GM19351 (cell line): Measurements from ENCODE around the gene EME1.
"Not testable (repeated sequence)": the region's sequence is repeated elsewhere in the genome, so short reads cannot be mapped to it uniquely, and the experiment has no call there.

Experiments used
- ATAC-seq: cut with Tn5 transposase; IDR thresholded peaks from one replicate; pipeline ENCODE4 v1.9.1; 2021; ENCODE audit warnings: mild to moderate bottlenecking, moderate library complexity; ENCODE audit not compliant: unreplicated experiment

EME1 gene, protein sequence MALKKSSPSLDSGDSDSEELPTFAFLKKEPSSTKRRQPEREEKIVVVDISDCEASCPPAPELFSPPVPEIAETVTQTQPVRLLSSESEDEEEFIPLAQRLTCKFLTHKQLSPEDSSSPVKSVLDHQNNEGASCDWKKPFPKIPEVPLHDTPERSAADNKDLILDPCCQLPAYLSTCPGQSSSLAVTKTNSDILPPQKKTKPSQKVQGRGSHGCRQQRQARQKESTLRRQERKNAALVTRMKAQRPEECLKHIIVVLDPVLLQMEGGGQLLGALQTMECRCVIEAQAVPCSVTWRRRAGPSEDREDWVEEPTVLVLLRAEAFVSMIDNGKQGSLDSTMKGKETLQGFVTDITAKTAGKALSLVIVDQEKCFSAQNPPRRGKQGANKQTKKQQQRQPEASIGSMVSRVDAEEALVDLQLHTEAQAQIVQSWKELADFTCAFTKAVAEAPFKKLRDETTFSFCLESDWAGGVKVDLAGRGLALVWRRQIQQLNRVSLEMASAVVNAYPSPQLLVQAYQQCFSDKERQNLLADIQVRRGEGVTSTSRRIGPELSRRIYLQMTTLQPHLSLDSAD

DNA sequence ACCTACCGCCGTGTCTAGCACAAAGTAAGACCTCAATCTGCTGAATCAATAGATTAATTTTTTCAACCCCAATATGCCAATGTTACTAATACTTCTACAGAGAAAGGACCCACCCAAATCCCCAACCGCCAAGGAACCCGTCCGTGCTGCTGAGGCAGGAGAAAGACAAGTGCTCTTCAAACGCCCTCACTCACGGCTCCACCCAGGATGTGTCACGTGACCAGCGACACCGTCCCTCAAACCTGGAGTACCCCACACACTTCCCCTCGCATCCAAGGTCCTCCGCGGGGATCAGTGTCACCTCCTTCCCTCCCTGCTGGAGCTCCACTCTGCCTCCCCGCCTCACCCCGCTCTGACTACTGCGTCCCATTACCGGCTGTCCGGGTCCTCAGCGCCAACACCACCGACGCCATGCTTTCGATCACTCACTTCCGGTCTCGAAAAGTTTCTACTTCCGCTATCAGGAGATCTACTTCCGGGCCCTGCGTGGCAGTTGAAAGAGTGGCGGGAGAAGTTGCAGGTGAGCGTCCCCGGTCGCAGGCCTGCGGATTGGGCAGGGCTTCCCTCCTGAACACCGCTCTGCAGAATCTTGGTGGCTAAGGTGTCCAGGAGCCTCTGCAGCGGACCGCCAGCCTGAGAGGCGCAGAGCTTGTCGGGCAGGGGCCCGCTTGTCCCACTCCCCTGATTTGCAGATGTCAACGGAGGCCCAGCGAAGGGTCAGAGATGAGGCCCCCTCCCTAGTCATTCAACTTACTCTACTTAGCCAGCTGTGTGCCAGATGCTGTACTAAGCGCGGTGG, at the start of gene EME1, which contains the start of gene MRPL27:
Gene EME1, plus strand, starts transcription at position 472 of the 799 bp plus-strand sequence. CDS start 1,980 bp downstream, outside the sequence.
Gene MRPL27, minus strand, starts transcription at position 427 of the 799 bp plus-strand sequence. Its CDS starts 14 bp downstream, at position 413.
- peak; percentile 91 for ATAC-seq

DNA sequence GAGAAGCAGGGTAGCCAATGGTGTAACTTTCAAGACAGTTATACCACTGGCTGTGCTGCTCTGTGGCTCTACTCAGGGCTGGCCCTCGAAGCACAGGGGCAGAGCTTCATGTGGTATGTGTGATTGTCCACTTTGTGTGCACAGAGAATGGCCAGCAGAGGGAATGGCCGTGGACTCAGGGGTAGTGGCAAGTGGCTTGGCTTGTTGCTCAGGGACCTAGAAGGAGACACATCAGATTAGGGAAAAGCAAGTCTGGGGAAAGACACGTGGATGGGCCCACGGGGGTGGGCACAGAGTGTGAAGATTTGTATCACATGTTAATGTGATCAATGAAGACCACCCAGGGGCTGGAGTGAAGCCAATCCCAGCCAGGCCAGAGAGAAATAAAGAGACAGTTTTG, 47.1 kb upstream of the EME1 start:
- ATAC-seq, result no peak

DNA sequence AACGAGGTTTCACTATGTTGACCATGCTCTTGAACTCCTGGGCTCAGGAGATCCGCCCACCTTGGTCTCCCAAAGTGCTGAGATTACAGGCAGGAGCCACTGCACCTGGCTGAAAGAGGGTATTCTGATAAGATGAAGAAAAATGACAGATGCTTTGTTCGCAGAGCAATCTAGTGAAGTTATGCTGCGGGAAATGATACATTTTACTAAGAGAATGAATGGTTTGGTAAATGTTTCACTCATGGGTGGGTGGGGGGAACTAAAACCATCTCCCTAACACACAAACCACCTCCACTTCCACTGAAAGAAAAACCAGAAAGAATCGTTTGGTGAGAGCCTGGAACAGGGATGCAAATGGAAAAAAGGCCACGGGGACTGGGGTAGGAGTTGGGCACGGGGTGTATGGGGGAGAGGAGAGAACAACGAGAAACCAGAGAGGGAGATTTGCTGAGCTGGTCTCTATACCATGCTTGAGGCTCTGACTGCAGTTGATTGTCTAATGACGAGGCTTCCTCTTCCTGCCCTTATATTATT, 46.1 kb upstream of the EME1 start:
- ATAC-seq, result no peak

DNA sequence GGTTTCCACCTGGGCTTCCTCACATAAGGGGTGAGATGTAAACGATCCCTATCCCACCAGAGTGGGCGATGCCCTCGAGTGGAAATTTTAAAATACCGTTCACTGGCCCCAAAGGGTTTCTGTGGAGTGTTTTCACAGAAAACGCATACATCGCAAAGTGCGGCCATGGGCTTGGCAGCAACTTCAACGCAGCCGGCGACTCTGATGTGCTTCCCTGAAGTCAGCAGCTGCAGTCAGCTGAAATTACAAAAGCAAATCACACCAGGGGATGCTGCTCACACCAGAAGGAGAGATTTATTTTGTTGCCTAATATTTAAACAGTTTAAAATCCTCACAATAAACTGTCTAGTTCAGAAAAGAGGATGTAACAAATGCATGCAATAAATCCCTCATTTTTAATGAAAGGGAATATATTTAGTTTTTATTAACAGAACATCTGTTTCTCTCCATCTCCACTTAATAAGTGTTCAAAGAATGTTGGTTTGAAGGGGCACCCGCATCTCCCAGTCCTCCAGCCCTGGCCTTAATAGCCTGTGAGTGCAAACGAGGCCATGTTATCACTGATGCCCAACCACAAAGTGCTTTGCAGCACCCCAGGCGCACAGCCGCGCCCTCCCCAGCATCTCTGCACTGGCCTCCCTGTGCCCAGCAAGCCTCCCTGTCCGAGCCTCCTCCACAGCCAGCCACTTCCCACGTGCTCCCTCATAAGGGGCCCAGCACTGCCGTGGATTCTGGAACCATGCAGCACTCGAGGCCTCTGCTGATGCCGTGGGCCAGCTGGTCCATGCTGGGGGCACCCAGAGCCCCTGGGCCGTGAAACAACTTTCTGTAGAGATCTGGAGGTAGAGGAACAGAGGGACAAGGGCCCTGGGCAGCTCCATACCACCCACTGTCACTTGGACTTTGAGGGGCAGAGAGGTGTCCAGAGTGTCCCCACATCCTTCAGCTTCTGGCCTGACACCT, 44.4 kb upstream of the EME1 start:
- no peak for ATAC-seq

DNA sequence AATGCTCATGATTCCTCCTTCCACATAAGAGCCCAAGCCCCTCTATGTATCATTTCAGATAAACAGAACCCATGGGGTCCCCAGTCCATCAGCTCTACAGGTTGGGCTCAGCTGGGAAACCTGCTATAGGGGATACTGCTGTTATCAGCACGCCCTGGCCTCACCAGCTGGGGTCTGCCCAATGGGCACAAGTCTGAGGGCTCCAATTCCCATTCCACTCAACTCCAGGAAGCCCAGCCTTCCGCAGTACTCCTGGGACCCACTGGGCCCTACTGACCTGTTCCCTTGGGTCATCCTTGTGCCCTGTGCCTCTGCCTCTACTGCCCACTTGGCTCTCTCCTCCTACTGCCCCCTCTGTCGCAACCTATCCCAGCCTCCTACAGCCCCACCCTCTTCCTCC, 43.3 kb upstream of the EME1 start:
- ATAC-seq, result no peak

DNA sequence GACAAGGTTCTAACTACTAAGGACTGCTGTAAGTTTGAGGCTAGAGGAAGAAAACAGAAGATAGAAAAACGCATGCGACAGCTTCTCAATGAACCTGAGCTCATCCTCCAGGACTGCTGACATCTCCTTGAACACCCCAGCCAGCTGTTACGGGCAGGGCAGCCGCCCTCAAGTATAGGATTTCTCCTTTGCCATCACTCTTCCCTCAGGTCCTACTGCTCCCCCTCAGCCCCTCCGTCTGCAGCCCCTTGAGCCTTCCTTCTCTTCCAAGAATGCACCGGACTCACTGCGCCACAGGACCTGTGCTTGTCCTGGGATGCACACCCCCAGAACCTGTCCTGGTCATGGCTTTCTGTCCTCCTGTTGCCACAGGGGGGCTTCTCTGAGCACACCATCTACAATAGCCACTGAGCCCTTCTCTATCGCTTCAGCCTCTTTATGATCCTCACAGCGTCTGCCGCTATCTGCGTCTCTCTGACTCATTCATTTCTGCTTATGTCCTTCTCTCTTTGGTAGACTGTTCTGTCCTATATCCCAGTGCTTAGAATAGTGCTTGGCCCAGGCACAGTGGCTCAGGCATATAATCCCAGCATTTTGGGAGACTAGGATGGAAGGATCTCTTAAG, 42.8 kb upstream of the EME1 start:
- no peak for ATAC-seq

DNA sequence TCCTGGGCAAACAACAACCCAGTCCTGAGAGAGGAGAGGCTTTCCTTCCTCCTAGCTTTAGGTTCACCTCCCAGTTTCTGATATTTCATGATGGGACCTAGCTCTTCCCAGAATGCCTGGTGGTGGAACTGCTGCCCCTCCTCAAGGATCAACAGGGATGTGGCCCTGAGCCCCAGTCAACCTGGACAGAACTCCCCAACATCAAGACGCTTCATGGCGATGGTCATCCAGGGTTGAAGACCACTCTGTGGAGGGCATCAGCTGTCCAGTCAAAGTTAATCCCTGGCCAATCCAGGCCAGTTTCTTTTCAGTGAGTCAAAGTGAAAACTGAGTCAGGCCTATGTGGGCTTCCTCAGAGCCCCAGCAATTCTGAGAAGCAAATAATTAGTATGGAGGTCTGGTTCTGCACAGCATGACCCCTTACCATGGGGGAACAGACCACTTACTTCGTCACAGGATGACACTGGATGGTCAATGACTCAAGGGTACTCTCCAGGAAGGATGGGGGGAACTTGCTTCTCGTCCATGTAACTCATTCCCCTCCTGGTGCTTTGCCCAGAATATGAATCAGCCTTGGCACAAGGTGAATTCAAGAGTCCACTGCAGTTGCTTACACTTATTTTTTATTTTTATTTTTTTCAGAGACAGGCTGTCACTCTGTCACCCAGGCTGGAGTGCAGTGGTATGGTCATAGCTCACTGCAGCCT, 41.8 kb upstream of the EME1 start:
- no peak for ATAC-seq

DNA sequence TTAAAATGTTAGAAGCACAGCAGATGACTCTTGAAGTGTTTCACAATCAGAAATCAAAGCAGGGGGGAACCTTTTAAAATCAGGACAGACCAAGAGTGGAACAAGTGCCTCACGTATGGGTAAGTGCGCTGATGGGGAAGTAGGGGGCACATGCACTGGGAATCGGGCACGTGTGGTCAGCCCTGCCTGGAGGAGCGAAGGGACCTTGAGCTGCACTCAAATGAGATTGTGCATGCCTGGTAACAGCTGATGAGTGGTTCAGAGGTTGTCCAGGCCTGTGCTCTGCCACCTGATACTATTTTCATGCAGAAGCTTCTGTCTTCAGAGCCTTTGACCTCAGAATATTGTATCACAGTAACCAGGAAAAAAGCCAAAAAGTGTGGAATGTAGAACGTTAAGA, 40.8 kb upstream of the EME1 start:
- ATAC-seq, result no peak

DNA sequence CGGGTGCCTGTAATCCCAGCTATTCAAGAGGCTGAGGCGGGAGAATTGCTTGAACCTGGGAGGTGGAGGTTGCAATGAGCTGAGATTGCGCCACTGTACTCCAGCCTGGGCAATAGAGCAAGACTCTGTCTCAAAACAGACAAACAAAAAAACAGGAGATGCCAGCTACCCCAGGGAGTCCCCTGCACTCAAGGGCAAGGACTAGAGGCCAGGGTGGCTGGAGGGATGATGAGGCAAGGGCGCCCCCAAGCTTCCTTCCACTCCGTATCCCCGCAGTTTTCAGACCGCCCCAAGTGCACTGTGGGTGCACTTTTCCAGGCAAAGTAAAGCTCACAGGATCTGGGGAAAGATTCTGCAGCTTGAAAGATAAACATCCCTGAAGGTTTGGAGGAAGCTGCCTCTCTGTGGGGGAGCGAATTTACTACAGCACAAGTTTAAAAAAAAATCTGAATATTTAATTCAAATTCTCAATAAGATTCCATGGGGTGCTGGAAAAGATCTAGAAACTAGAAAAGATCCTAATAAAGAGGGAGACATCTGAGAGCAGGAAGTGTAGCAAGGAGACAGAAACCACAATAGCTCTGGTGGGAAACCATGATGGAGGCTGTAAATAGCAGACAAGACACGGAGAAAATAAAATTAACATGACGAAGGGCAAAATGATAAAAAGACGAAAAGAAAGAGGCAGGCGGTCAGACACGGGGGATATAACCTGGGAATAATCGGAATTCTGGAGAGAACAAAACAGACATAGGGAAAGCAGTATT, 39.6 kb upstream of the EME1 start:
- ATAC-seq, result not testable (repeated sequence)

DNA sequence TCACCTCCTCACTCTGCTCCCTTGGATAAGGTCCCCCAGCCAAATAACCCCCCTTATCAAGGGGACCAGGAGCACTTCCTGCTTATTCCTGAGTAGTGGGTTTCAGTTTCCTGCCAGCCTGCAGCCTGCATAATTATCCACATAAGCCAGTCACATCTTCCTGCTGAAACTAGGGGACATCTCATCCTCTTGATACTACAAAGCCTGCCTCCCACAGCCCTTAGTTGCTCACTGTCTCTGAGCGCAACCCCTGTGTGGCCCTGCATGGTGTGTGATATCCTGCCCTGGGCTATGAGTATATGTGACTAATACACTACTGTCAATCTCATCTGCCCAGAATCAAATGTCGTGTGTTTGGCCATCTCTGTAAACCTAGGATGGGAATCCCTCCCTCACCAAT, 35.1 kb upstream of the EME1 start:
- ATAC-seq, result no peak

DNA sequence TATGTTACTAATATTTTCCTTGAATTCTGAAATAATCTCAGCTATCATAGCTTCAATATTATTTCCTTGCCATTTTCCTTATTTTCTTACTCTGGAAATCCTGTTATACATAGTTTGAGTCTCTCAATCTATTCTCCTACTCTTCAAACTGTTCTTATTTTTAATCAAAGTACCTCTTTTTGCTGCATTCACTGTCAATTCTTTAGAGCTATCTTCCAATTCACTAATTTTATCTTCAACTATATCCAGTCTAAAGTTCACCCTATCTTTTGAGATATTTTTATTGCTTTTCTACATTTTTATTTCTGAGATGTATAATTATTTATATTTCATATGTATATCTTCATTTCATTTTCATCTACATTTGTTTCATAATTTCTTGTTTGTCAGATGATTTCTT, 34.4 kb upstream of the EME1 start:
- ATAC-seq, result no peak

DNA sequence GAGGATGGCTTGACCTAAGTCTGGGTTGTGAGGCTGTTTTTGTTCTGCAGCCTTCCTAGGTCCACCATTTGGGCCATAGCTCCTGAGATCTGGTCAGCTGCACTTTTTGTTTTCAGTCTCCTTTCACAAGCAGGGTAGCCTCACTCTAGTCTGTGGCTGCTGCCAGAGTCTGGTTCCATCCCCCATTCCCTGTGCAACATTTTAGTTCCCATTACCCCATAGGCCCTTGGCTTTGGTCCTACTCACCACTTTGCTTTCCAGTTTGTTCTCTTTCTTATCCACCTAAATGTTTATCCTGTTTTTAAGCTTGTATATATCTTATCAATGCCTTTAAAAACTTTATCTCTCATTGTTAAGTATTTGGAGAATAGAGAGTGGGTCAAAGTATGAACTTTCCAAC, 33.6 kb upstream of the EME1 start:
- ATAC-seq, result no peak

DNA sequence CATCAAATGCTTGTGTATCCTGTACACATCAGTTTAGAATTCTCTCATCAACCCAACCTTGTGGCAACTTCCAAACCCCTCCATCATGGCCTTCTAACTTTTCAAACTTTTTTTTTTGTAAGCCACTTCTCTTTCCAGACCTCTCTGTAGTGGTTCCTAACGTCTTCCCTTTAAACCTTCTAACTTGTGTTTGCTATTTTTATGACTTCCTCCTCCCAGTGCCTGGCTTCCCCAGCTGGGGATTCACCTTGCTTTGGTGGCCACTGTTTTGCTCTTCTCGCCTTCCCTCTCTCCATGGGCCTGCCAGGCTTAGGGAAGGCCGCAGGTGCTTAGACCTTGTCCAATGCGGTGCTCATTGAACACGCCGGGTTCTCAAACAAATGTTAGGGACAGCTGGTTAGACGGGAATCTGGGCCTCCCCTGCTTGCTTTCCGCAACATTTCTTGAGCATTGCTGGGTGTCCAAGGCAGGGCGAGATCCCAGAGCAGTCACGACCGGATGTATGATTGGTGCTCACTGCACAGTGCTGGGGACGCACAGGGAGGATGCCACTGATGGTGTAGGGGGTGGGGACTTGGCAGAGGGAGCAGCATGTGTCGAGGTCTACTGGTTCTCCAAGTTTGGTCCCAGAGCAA, 28.2 kb upstream of the EME1 start:
- no peak for ATAC-seq

DNA sequence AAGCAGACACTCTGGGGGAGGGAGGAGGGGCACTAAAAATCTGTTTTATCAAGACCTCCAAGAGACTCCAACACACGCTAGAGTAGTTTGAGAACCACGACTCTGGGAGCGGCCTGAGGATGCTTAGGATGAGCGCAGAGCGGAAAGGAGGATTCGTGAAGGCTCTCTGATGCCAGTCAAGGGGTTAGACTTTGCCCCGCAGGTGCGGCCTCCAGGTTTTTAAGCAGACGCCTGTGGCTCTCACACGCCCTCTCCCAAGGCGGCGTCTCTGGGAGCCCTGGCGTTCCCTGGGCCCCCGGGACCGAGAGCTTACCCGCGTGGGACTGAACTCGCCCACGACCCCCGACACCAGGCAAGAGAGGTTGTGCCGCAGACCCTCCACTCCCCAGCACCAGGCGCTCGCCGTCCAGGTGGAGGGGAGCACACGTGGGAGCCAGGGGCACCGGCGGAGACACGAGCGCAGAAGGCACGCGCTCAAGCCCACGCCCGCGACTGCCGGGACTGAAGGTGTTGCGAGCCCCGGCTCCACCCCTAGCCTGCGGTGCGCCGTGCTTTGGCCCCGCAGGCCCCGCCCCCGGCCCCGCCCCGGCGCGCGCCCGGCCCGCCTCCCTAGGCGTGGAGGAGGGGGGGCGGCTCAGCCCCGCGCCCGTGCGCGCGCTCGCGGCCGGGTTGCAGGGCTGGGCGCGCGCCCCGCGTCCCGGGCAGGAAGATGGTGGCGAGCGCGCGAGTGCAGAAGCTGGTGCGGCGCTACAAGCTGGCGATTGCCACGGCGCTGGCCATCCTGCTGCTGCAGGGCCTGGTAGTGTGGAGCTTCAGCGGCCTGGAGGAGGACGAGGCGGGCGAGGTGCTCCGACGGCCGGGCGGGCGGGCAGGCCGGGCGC, 27.4 kb upstream of the EME1 start, which contains the start of gene XYLT2:
Gene XYLT2, plus strand, starts transcription at position 695 of the 881 bp plus-strand sequence. Its CDS starts 15 bp downstream, at position 710.
- ATAC-seq, result peak; percentile 82

DNA sequence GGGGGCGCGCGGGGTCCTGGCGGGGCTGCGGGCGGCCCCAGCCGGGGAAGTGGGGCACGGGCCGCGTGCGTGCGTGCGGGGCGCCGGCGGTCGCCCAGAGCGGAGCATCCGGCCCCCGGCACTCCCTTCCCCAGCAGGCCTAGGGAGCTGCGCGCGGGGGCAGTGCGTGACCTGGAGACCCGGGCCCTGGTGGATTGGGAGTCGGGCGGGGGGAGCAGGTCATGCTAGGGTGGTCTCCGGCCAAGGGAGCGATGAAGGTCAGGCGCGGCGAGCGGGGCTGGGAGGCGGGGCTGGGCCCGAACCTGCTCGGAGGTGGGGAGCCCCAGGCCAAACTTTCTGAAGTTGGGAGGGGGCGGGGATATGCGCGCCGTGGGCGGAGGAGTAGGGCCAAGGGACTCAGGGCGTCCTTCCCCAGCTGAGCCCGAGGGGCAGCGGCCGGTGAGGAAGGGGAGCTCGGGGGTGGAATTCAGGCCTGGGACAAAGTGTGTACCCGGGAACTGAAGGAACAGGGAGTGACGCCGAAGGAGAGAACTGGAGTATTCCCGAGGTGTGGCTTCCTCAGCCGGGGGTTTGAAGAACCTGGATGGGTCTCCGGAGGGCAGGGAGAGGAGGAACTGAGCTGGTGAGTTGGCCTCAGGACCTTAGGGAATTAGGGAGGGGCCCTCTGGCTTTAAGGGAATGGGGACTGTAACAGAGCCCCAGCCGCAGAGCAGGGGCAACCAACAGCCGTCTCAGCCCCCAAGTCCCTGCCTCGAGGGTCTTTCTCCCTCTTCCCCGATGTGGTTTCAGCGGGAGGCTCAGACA, 26.5 kb upstream of the EME1 start:
- peak; percentile 55 for ATAC-seq
